ENCODE results near the gene RXRA. TPM values are rescaled to one million over a fixed set of nuclear protein-coding genes. Genes with fewer than 3 reads are reported as not detected.
A peak's percentile ranks its signal among the peaks of the same experiment; 100 is the strongest.

The RXRA gene
- total RNA-seq, 4 donors from 2014 or later: 53.5 to 61.5 (median 56.5) TPM

DNA sequence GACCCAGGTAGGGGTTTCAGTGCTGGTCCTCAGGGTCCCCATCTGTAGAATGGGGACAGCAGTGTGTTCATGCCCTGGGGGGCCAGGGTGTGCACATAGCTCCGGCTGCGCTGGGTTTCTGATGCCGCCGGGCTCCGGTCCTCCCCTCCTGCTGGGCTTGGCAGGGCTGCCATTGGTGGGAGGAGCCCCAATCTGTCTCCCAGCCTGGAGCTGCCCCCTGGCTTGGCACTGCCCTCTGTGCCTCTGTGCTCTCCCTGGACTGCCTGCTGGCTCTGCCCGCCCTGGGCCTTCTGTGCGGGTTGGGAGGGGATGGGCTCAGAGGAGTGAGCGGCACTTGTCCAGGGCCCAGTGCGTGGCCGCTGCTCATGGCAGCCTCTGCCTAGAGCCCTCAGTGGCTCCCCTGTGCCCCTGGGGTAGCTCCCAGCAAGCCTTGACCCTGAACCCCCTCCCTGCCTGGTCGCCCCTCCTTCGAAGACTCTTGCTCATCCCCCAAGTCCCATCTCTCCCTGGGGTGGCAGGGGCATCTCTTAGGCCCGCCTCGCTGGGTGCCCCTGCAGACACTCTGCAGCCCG lies 35.7 kb downstream of the RXRA start:
- WGBS, 2 donors: 57 to 80% methylated on average over 5 to 15 of the region's 15 CpGs
- Histone ChIP-seq H3K27ac (peak overlapping the region in 3 of 4 donors; percentile 32 to 94 (median 69)), H3K27me3 (no peaks in the 10 kb centered on the region), H3K4me1 (peaks cover 3 to 100% (median 69%) of the 10 kb centered on the region in 4 donors), H3K36me3 (no peaks in the 10 kb centered on the region), H3K4me3 (no peak overlapping the region), H3K9me3 (no peaks in the 10 kb centered on the region)
- TF ChIP-seq EP300 (IDR thresholded peaks at IDR 0.05) (no peak), CTCF (IDR thresholded peaks at IDR 0.05) (no peak), POLR2A (IDR thresholded peaks at IDR 0.05) (no peak)
- DNase-seq (ENCODE audit: low spot score in 2 of 2): no peak

- no peak for TF ChIP-seq CTCF (IDR thresholded peaks at IDR 0.05)
- no peak for TF ChIP-seq EP300 (IDR thresholded peaks at IDR 0.05)
- no peak for TF ChIP-seq POLR2A (IDR thresholded peaks at IDR 0.05)
- H3K27ac ChIP-seq: peak overlapping the region in 2 of 4 donors; percentile 69 to 94
- 77 to 90% methylated on average over 4 to 13 of the region's 16 CpGs for whole genome bisulfite sequencing, 2 donors
Observed at GRCh38 chr9:134363450-134363849, 37.2 kb downstream of the RXRA start.

GRCh38 chr9:134364391-134365114 lies 38.3 kb downstream of the RXRA start:
- H3K36me3 ChIP-seq: no peaks in the 10 kb centered on the region
- H3K4me3 ChIP-seq: no peak overlapping the region
- WGBS, 2 donors: 55 to 64% methylated on average over 9 to 13 of the region's 13 CpGs
- no peaks in the 10 kb centered on the region for H3K27me3 ChIP-seq
- DNase-seq (ENCODE audit: low spot score in 2 of 2): no peak
- peaks cover 6 to 95% (median 60%) of the 10 kb centered on the region in 4 donors for H3K4me1 ChIP-seq
- peak overlapping the region; percentile 78 to 96 (median 88) for H3K27ac ChIP-seq
- TF ChIP-seq EP300 (IDR thresholded peaks at IDR 0.05) (no peak), CTCF (IDR thresholded peaks at IDR 0.05) (no peak), POLR2A (IDR thresholded peaks at IDR 0.05) (no peak)
- H3K9me3 ChIP-seq: no peaks in the 10 kb centered on the region

More at GRCh38 chr9:134363450-134363849, 37.2 kb downstream of the RXRA start:
- Histone ChIP-seq H3K36me3 (no peaks in the 10 kb centered on the region), H3K4me3 (no peak overlapping the region), H3K9me3 (no peaks in the 10 kb centered on the region), H3K27me3 (no peaks in the 10 kb centered on the region), H3K4me1 (peaks cover 6 to 100% (median 68%) of the 10 kb centered on the region in 4 donors)
- DNase-seq (ENCODE audit: low spot score in 2 of 2): no peak

DNA sequence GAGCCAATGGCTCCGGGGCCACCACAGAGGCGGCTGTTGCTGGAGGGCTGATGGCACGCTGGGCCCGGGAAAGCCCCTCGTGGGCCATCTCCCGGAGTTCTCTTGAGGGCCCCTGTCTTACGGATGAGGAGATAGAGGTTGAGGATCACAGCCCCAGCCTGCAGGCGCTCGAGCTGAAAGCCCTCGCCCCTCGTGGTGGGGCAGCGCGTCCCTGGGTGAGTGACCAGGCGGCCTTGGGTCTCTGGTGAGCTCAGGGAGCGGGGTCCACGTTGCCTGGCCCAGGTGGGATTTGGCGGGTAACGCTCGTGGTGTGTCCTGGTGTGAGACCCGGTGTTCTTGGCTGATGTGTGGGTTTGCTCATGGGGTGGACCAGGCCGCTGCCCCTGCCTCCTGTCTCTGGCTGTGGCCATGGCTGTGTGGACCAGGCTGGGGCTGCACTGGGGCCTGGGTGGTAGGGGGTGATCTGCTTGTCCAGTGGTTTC lies 38.9 kb downstream of the RXRA start:
- peak overlapping the region; percentile 78 to 96 (median 88) for H3K27ac ChIP-seq
- DNase-seq (ENCODE audit: low spot score in 2 of 2): no peak
- no peaks in the 10 kb centered on the region for H3K36me3 ChIP-seq
- 77 to 78% methylated on average over 7 to 18 of the region's 21 CpGs for WGBS, 2 donors
- H3K4me1 ChIP-seq: peaks cover 6 to 95% (median 64%) of the 10 kb centered on the region in 4 donors
- no peaks in the 10 kb centered on the region for H3K9me3 ChIP-seq
- TF ChIP-seq POLR2A (IDR thresholded peaks at IDR 0.05): no peak
- TF ChIP-seq CTCF (IDR thresholded peaks at IDR 0.05): no peak
- TF ChIP-seq EP300 (IDR thresholded peaks at IDR 0.05): no peak
- no peak overlapping the region for H3K4me3 ChIP-seq
- H3K27me3 ChIP-seq: no peaks in the 10 kb centered on the region

DNA sequence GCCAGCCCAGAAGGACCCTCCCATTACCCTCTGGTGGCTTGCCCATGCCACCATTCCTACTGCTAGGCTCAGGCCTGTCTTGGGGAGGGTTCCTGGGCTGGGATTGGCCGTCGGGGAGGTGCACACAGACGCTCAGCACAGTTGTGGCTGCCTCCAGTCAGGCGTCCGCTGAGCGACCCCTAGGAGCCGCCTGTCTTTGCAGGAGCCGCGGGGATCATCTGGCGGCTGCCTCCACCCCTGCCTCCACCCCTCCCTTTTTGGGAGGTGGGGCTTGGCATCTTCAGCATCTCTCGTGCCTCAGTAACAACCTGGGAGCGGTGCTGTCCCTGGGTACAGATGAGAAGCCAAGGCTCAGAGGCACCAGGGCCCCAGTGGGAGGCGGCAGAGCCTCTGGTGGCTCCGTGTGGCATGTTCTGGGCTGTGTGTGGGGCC lies 39.6 kb downstream of the RXRA start:
- Histone ChIP-seq H3K4me1 (peaks cover 6 to 95% (median 70%) of the 10 kb centered on the region in 4 donors), H3K36me3 (no peaks in the 10 kb centered on the region), H3K27me3 (no peaks in the 10 kb centered on the region), H3K4me3 (peak overlapping the region in 1 of 4 donors; percentile 36), H3K27ac (peak overlapping the region; percentile 78 to 96 (median 88)), H3K9me3 (no peaks in the 10 kb centered on the region)
- no peak for TF ChIP-seq EP300 (IDR thresholded peaks at IDR 0.05)
- TF ChIP-seq POLR2A (IDR thresholded peaks at IDR 0.05): no peak
- no peak for TF ChIP-seq CTCF (IDR thresholded peaks at IDR 0.05)
- DNase-seq (ENCODE audit: low spot score in 2 of 2): peak; percentile 72 to 75
- whole genome bisulfite sequencing, 2 donors: 0 to 10% methylated on average over 2 to 5 of the region's 14 CpGs

Measured in tibial nerve (tissue), 4 donors.